CD4-positive, alpha-beta T cell treated with Interleukin-15 for 4 hours (primary cell): ENCODE results near the gene TXNDC15.
"Not testable (repeated sequence)": the region's sequence is repeated elsewhere in the genome, so short reads cannot be mapped to it uniquely, and the experiment has no call there.

Experiments used
- DNase-seq: peaks from one replicate; pipeline ENCODE4 v3.0.0-alpha.2; 2020; ENCODE audit warnings: low spot score

TXNDC15 gene, protein sequence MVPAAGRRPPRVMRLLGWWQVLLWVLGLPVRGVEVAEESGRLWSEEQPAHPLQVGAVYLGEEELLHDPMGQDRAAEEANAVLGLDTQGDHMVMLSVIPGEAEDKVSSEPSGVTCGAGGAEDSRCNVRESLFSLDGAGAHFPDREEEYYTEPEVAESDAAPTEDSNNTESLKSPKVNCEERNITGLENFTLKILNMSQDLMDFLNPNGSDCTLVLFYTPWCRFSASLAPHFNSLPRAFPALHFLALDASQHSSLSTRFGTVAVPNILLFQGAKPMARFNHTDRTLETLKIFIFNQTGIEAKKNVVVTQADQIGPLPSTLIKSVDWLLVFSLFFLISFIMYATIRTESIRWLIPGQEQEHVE

DNA sequence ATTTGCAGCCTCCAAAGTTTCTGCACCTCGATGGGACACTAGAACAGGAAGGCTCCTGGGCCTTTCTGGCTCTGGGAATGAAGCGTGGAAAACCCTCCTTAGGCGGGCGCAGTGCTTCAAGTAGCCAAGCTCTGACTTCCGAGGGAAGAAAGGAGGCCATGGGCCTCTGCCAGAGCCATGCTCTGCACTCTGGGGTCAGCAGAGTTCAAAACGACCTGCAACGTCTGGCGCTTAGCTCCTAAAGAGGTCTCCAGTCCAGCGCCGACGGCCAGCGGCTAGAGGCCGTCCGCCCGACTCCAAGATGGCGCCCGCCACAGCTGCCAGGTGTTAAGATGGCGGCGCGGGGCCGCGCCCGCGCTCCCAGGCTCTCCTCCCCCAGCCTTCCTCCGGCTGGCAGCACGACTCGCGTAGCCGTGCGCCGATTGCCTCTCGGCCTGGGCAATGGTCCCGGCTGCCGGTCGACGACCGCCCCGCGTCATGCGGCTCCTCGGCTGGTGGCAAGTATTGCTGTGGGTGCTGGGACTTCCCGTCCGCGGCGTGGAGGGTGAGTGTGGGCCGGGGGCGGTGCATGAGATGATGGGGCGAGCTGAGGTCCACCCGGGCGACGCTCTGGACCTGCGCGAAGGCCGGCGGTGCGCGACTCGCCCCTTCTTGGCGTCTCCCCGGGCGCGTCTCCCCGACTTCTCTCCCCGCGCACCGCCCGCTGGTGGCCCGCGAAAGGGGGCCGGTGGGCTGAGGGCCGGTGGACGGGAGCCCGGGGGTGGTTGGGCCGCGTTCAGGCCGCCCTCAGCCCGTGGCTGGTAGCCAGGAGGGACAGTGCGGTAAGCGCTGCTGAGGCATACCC, at the start of gene TXNDC15:
TSS of gene TXNDC15 (plus strand) at position 385 of the 844 bp plus-strand sequence. CDS start at position 442, 57 bp downstream.
- peak; percentile 75 for DNase-seq

DNA sequence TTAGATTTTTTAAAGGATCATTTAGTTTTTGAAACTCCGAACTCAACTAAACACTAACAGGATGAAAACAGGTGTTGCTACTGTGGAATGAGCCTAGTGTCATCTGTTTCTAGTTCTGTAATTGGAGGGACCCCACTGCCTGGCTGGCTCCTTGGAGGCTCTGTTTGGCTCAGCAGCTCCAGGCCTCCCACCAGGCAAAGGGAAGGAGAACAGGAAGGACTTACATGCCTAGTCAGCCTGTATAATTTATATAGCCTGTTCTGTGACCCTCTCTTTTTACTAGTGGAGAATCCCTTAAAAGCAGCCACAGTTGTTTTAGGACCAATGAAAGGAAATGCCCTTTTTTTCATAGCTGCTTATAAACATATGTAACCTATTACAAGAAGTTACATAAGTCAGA, 49.5 kb upstream of the TXNDC15 start:
- DNase-seq: no peak

GRCh38 chr5:134825212-134825611, 49.0 kb upstream of the TXNDC15 start:
- DNase-seq: no peak

- DNase-seq: no peak
Observed at GRCh38 chr5:134833340-134834032, 40.7 kb upstream of the TXNDC15 start.

- no peak for DNase-seq
Observed at GRCh38 chr5:134835623-134836022, 38.5 kb upstream of the TXNDC15 start.

GRCh38 chr5:134837530-134838181, 36.5 kb upstream of the TXNDC15 start:
- no peak for DNase-seq

GRCh38 chr5:134838361-134838760, 35.8 kb upstream of the TXNDC15 start:
- DNase-seq: not testable (repeated sequence)

GRCh38 chr5:134840811-134841210, 33.4 kb upstream of the TXNDC15 start:
- no peak for DNase-seq

DNA sequence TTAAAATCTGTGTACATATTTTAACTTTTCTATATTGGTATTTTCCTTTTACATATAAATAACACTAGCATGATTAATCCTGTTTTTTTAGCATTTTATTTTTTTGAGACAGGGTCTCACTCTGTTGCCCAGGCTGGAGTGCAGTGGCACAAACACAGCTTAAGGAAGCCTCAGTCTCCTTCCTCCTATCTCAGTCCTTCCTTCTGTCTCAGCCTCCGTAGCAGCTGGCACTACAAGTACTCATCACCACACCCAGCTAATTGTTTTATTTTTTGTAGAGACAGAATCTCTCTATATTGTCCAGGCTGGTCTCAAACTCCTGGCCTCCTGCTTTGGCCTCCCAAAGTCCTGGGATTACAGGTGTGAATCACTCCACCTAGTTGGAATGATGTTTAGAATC, 29.9 kb upstream of the TXNDC15 start:
- DNase-seq: no peak

- no peak for DNase-seq
Observed at GRCh38 chr5:134845335-134845851, 28.8 kb upstream of the TXNDC15 start.

GRCh38 chr5:134845852-134846640, 28.1 kb upstream of the TXNDC15 start, which contains the start of gene C5orf24:
Gene C5orf24, plus strand, starts transcription at chr5:134845968. Its CDS starts 8,933 bp downstream, at chr5:134854901.
- peak; percentile 93 for DNase-seq

GRCh38 chr5:134846641-134846960, 27.6 kb upstream of the TXNDC15 start:
- DNase-seq: peak; percentile 16

- not testable (repeated sequence) for DNase-seq
Observed at GRCh38 chr5:134849434-134849933, 24.7 kb upstream of the TXNDC15 start.

GRCh38 chr5:134851307-134851923, 22.8 kb upstream of the TXNDC15 start:
- DNase-seq: no peak

DNA sequence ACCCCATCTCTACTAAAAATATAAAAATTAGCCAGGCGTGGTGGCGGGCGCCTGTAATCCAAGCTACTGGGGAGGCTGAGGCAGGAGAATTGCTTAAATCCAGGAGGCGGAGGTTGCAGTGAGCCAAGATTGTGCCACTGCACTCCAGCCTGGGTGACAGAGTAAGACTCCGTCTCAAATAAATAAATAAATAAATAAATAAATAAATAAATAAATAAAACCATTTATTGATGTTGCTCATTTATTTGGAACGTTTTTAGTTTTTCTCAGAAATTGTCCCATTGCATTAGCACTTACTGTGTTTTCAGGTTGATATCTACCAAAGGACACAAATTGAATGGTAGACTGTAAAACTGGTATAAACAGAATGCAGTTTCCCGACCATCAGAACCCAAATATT, 17.7 kb upstream of the TXNDC15 start:
- not testable (repeated sequence) for DNase-seq

DNA sequence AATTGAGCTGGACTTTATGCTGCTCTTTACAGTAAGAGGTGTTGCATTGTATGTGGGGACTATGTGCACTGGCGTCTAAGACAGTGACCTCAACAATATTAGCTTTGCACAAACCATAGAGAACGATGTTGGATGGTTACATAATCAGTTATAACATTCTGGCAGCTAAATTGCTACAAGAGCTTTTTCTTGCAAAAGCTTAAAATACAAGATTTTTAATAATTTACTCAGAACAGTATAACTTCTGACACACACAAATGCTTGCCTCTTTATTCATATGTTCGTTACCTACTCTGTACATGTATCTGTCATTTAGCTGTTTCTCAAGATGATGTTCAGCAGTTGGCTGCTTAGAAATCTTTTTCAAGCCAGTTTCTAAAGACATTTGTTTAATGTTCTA, 16.8 kb upstream of the TXNDC15 start:
- no peak for DNase-seq

GRCh38 chr5:134864707-134865106, 9.5 kb upstream of the TXNDC15 start:
- DNase-seq: no peak

DNA sequence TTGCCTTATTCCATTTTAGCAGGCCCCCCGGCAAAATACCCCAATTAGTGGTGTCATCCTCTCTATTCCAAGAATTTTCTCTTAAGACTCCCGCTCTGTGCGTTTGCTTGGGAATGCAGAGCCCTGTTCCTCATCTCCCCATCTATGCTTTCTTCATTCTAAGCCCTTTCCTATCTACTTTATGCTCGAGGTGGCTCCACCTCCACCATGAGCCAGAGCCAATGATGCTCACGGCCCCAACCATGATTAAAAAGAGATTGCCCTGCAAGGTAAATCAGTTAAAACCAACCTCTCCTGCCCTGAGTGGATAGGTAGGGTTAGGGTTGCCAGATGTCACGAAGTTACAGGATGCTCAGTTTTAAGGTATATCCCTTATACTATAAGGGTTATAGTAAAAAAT, 677 bp upstream of the TXNDC15 start:
- DNase-seq: peak; percentile 9

GRCh38 chr5:134874831-134875655, 872 bp downstream of the TXNDC15 start:
- peak; percentile 30 for DNase-seq
